ENCODE measurements around the gene SYT8.

The SYT8 gene

DNA sequence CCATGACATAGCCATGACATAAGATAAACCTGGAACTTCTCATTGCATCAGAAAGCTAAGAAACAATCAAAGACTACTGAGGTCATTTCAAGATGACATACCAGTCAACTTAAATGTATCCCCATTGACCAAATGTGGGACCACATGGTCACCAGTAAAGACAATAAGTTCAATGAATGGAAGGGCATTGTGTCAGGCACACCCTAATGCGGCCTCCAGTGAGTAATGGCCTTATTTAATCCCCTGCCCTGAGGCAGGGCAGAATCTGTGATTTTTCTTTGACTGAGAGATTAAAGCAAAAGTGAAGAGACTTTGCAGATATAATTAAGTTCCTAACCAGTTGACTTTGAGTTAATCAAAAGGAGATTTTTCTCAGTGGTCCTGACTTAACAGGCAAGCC is 17.3 kb upstream of the SYT8 start:
- no peak for DNase-seq (ENCODE audit: low read depth)

DNA sequence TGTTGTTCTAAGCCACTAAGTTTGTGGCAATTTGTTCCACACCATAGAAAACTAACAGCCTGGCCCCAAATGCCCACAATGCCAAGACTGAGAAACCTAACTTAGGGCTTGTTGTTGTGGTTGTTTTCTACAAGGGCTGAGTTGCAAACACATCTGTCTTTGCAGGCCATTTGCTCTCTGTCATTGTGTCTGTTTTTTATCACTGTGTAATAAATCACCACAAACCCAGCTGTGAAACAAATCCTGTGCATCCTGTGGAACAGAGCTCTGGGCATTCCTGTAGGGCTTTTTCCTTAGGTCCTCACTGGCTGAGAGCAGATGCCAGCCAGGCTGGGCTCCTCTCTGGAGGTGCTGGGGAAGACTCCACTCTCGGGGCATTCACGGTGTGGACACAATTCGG is 15.7 kb upstream of the SYT8 start:
- DNase-seq (ENCODE audit: low read depth): no peak

DNA sequence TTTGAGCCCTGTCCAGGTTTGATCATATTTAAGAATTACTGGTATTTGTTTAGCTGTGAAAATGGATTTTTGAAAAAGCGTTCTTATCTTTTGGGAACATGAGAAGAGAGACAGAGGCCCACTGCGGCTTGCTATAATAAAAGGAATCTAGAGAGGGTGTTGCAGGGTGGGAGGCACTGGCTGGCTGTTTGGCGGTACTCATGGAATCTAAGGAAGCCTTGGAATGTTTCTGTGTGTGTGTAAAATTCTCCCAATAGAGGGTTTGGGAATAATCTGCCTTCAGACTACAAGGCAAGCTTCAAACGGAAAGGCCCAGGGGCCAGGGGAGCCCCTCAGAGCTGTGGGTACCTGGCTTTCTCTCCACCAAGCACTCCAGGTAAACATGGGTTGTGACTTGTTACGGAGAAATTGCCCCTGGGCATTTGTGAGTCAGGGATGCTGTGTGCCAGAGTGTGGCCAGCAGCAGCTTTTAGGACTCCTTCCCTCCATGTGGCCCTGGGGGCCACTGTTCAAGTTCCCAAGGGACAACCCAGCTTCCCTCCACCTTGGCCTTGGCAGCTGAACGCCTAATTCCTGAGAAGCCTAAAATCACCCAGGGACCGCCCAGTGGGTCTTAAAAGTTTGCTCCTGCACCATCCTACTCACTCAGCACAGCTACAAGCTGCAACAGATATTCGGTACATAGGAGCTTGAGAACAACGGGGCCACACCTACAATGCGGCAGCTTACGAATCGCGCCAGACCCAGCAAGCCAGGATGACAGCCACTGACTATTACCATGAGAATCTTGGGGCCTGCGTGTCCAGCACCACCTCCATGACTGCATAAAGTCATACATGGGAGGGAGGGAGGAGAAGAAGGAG is 14.1 kb upstream of the SYT8 start:
- no peak for DNase-seq (ENCODE audit: low read depth)

DNA sequence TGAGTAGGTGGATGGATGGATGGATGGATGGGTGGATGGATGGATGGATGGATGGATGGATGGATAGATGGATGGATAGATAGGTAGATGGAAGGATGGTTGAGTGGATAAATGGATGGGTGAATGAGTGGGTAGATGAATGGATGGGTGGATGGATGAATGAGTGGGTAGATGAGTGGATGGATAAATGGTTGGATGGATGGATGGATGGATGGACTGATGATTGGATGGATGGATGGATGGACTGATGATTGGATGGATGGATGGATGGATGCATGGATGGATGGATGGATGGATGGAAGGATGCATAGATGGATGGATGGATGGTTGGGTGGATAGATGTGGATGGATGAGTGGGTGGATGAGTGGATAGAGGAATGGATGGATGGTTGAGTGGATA is 13.2 kb upstream of the SYT8 start:
- no peak for DNase-seq (ENCODE audit: low read depth)

DNA sequence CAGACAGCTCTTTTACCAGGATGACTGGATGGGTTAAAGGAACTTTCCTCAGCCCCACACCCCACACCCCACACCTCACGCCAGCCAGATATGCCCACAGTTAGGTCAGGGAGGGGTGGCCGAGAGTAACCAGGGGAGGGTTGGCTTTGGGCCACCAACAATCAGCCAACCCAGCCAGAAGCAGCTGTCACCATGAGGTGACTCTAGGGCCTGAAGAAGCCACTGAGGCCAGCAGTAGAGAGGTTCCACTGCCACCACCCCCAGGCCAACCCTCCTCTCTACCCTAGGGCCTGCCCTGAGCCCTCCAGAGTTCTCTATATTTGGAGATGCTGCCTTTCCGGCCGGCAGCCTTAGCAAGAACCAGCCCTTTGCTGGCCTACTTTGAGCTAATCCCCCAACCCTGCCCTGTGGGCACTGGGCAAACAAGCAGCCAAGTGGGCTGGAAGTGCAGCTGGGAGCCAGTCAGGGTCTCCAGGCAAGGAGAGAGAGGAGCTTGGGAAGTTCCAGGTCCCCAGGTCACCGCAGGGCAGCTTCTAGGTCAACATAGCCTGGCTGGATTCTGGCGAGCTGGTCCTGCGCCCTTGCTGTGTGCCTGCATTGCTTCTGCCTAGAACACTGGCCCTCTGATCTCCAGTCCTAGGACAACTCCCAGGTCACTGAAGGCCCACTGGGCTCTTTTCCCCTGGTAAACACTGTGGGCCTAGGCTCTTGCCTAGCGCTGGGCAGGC is 12.0 kb upstream of the SYT8 start:
- DNase-seq (ENCODE audit: low read depth): no peak

DNA sequence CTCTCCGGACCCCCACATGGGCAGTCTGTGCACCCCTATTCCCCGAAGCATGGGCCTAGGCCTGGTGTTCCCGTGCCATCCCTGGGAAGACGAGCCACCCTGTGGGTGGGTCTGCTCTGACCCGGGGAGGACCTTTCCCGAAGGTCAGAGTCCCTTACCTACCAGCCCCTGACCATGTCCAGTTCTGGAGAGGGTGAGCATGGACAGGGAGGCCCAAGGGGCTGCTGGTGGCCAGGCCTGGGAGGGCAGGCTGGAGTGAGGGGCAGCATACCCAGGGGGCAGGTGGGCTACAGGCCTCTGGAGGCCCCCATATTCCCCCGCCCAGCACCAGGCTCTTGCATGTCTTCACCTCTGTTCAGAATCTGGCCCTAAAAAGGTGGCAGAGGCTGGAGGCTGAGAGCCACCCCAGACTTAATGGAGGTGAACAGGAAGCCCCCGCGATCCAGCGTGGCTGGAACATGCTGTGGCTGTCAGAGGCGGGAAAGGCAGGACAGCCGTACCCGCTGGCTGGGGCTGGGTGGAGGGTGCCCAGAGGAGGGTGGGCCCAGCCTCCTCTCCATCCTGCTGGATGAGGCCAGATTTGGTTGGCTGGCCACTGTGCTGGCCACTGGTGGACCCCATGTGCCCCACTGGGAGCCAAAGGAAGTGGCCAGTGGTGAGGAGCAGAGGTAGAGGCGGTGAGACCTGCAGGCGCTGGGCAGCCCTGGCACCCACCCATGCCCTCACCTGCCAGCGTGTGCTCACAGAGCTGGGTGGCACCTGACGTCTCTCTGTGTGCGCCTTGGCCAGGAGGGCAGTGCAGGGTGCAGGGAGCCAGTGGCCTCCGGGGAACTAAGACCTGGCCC is 11.2 kb upstream of the SYT8 start:
- DNase-seq (ENCODE audit: low read depth): no peak

DNA sequence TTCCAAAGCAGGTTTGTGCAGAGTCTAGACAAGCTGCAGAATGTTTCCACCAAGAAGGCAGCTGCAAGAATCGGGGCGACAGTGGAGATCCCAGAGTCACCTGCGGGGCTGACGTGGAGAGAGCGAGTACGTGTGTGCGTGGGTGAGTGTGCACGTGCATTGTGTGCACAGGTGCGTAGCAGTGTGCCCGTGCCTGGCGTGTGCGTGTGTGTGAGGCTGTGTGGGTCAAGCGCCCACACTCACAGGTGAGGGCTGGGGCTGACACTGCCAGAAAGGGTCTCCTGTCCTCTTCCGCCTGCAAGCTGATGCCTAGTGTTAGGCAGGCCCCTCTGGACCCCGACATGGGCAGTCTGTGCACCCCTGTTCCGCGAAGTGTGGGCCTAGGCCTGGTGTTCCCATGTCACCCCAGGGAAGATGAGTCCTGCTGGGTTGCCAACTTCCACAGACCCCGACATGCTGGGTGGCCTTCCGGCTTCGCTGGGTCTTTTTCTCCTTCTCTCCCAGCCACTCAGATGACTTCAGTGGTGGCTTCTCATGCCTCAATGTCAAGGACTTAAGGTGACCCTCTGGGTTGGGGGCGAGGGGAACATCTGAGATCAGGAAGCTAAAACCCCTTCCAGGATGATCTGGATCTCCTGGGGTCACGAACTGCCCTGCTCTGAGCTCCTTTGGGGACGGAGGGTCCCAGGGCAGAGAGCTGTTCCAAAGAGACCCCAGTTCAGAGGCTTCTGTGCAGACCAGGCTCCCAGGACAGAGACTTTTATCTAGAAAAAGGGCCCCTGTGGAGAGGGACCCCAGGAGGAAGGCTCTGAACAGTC is 10.4 kb upstream of the SYT8 start:
- DNase-seq (ENCODE audit: low read depth): no peak

DNA sequence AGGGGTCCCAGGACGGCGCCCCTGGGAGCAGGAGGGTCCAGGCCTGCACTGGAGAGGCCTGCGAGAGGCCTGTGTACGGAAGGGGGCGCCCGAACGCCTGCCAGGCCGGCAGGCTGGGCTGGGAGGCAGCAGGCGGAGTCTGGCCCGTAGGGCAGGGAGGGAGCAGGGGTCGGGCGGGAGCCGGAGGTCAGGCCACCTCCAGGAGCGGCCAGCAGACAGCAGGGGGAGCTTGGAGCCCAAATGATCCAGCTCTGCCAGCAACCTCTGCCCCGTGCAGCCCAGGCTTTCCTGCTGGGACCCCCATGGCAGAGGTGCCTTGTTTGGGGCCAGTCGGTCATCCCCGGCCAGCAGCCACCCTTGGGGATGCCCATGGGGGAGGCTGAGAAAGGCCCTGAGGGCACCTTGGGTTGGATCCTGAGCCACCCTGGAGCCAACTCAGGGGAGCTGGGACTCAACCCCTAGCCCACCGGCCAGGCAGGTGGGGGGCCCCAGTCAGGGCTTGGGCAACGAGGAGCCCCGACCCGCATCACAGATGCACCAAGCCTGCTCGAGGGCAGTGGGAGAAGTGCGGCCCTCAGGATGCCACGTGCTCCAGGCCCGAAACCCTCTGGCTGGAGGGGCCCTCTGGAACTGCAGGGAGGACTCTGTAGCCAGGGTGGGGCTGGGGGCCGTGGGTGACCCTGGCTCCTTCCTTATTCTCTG is 9.6 kb upstream of the SYT8 start:
- no peak for DNase-seq (ENCODE audit: low read depth)

DNA sequence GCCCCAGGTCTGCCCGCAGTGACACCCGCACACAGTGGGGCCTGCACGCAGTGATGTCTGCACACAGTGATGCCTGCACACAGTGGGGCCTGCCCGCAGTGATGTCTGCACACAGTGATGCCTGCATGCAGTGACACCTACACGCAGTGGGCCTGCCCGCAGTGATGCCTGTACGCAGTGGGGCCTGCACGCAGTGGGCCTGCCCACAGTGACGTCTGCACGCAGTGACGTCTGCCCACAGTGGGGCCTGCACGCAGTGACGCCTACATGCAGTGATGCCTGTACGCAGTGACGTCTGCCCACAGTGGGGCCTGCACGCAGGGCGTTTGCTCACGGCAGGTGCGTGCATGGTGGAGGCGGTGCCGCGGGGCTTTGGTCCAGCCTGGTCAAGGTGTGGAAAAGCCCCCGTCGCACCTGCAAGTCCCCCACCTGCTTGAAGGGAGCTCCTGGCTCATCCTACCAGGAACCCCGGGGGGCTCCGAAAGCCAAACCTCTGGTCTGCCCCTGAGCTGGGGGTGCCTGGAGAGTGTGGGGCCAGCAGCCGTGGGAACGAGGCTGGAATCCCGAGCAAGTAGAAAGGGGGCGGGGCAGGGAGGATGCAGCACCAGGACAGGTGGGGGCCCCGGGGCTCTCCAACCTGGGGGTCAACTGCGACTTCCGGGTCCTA is 8.9 kb upstream of the SYT8 start:
- no peak for DNase-seq (ENCODE audit: low read depth)

DNA sequence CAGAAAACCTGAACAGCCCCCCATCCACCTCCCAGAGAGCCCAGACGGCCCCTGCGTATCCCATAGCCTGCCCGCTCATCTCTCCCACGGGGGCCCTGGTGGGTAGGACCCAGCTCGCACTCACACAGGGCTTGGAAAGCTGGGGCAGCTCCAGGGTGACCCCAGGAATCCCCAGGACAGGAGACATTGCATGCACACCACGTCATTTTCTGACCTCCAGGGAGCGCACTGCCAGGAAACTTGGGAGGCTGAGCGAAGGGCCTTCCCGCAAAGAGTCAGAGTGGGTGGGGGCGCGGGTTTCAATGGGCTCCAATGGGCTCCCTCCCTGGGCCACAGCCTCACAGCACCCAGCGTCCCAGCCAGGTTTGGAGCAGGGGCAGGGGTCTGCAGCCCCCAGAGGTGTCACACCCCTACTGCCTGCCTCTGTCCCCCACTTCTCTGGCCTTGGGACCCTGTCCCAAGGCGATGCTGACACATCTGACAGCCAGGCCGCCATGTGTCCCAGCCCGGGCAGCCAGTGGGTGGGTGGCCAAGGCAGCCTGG is 8.2 kb upstream of the SYT8 start:
- DNase-seq (ENCODE audit: low read depth): no peak

DNA sequence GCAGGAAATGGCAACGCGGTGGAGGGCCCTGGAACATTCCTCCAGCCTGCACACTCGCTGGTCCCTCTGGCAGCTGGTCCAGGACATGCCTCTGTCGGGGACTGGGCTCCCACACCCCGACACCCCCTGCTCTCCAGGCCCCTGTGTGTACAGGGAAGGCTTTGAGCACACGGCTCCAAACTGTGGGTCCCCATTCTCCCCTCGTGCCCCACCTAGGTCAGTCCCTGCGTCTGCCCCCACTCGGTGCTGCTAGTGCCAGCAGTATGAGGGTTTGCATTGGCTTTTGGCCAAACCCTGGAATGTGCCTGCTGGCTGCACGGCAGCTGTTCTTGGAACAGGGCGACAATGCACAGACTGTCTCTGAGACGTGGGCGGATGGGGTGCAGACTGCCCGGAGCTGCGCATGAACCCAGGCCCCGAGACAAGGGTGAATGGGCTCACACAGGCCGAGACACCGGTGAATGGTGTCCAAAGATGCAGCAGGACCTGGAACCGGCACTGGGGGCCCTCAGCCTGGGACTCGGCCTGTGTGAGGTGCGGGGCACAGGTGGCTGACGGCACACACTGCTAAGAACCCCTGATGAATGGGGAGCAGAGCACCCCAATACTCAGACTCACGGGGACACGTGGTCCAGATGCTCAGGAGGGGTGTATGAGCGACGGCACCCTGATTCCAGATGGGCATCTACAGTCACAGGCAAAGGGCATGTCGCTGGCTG is 7.5 kb upstream of the SYT8 start:
- DNase-seq (ENCODE audit: low read depth): no peak

DNA sequence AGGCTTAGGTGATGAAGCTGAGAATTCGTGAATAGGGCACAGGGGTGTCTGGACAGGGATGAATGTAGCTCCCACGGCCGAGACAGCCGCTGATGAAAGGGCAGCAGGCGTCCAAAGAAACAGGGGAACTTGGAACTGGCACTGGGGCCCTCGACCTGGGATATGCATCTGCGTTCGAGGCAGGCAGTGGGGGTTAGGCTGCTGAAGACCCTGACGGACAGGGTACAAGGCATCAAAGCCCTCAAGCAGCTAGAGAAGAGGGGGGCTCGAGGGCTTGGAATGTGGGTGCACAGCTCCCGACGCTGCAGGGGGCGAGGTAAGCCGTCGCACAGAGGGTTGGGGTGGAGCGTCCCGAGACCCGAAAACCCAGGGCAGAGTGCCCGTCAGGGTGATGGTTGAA is 6.9 kb upstream of the SYT8 start:
- DNase-seq (ENCODE audit: low read depth): no peak

DNA sequence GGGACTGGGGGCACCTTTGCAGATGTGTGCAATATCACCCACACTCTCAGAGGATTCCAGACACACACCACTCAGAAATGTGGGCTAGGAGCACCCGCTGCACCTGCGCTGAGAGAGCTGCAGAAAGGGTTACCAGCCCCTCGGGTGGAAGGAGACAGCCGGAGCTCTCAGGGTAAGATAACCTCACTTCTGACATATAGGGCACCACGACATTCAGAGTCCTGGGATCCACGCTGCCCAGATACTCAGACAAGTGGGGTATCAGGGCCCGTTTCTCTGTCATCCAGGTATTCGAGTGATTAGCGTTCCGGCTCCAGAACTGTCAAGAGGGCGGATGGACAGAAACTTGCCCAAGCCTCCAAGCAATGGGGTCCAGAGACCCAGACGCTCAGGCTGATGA is 6.2 kb upstream of the SYT8 start:
- no peak for DNase-seq (ENCODE audit: low read depth)

DNA sequence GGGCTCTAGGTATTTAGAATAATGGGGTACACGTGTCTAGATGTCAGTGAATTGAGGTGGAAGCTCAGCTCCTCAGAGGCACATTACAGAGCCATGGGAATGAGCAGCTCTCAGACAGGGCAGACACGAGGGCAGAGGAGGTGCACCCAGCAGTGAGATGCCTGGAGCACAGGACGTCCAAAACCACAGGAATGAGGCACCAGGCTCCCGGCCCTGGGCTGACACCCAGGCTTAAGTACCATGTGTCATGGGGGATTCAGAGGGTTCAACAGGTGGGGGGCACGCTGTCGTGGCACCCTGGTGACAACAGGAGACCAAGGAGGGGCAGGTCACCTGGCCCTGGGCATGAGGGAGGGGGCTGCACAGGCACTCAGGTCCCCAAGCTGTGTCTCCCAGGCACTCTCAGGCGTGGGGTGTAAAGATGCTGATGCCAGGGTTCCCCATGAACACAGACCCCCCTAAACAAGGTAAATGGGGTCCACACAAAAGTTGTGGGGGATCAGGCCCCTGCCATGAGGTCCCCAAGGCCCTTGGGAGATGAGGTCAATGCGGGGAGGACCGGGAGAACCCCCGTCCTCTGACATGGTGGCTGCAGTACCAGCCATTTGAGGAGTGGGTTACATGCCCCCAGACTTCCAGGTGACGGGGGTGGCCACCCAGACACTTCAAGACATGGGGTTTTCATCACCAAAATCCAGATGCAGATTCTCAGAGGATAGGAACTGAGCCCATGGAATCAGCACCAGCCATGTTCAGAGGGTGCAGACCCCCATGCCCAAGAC is 5.6 kb upstream of the SYT8 start:
- DNase-seq (ENCODE audit: low read depth): no peak

DNA sequence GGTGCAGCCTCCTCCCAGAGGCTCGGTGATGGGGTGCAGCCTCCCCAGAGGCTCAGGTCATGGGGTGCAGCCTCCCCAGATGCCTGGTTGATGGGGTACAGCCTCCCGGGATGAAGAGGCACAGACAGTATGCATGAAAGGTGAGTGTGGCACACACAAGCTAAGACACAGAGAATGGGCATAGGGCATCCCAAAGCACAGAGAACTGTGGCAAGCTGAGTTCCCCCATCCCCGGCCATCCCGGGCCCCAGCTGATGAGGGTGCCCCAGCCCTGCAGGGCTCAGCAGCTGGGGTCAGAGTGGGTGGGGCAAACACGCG is 4.8 kb upstream of the SYT8 start:
- no peak for DNase-seq (ENCODE audit: low read depth)

DNA sequence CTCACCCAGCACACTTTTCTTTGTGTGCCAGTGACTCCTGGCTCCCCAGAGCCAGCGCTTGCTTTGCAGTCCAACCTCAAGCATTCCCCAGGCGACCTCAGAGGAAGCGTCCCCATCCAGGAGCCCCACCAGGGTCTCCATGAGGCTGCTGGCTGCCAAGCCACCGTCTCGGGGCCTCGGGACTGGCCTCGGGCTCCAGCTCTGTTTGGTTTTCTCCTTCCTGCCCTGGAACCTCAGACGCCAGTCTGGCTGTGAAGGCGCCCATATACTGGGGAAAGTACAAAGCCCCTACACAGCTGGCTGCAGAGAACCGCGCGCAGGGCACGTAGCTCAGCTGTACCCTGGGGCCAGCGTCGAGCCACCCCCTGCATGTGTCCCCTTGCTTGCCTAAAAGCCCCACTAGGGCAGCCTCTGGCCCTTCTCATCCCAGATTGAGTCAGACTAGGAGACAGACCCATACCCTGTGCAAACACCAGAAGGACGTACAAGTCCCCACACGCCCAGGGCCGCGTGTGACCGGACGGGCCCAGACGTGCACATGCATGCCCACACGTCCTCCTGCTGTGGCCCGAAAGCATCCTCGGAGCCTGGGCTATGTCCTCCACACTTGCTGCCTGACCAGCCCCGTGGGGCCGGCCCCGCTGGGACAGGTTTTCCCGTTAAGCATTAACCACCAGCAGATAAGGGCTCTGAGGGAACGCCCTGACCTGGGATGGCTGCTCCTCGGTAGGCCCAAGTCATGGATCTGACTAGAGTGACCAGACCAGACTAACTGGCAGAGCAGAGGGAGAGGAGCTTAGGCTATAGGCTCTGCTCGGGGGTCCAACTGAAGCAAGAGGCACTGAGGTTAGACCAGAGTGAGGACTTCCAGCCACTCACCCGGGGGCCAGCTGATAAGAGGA is 4.2 kb upstream of the SYT8 start:
- no peak for DNase-seq (ENCODE audit: low read depth)

DNA sequence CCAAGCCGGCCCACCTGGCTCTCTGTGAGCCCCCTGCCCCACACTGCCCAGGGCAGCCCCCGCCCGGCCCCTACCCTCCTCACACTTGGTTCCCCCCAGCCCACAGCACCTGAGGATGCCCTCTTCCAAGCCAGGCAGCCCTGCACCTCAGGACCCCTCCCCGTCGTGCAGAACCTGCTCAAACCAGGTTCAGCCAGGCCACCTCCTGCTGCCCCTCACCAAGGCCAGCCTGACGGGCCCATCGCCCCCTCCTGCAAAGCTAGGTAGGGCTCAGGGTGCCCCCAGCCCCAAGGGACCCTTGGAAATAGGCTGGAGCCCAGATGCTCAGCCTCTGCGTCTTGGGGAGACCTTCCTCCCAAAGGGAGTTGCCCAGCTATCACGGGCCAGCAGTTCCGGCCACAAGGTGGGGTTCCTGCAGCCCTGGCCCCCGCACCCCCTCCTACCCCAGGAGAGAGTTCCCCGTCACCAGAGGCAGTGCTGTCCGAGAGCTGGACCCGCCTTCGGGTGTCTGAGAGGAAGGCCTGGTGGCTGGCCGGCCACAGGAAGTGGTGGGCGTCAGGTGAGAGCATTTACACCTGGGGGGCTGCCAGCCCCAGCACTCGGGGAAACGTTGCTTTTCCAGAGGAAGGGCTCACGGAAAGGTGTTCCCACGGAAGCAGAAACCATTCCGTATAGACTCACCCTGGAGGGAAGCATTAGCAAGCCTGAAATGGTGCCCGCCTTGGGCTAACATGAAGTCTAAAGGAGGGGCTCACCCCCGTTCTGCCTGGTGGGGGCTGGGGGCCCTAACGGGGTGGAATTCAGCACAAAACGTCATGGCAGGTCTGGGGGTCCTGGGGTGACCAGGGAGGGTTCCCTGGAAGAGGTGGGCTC is 3.2 kb upstream of the SYT8 start:
- no peak for DNase-seq (ENCODE audit: low read depth)
